ENCODE results near the gene DPYD. TPM values are rescaled to one million over a fixed set of nuclear protein-coding genes. Genes with fewer than 3 reads are reported as not detected.

DPYD gene
- total RNA-seq, 4 donors from 2014 or later, result 30.9 to 66.6 (median 48.2) TPM

DNA sequence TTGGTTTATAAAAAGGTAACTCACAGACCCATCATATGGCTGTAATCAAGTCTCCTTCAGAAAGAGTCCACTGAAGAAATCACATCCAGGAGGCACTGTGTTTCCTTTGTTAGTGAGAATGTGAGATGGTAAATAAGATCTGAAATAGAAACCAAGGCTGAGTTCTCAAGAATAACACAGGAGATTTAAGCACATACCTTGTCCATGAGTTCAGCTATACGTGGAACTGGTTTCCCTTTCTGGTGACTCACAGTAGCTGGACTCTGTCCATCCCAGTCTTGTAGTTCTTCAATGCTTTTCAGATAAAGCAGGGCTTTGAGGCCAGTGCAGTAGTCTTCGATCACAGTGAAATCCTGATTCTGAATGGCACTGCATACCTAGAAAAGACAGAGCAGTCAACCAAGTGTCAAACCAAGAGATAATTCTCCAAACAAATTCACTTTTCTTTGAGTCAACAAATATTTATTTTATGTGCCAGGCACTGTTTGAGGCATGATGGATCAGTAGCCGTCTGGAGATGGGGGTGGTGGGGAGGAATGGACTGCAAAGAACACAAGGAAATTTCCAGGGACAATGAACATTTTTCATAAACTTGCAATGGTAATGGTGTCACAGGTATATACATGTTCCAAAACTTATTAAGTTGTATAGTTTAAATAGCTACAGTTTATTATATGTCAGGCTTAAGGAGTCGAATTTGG lies 727.8 kb downstream of the DPYD start:
- TF ChIP-seq, protein P1, sequence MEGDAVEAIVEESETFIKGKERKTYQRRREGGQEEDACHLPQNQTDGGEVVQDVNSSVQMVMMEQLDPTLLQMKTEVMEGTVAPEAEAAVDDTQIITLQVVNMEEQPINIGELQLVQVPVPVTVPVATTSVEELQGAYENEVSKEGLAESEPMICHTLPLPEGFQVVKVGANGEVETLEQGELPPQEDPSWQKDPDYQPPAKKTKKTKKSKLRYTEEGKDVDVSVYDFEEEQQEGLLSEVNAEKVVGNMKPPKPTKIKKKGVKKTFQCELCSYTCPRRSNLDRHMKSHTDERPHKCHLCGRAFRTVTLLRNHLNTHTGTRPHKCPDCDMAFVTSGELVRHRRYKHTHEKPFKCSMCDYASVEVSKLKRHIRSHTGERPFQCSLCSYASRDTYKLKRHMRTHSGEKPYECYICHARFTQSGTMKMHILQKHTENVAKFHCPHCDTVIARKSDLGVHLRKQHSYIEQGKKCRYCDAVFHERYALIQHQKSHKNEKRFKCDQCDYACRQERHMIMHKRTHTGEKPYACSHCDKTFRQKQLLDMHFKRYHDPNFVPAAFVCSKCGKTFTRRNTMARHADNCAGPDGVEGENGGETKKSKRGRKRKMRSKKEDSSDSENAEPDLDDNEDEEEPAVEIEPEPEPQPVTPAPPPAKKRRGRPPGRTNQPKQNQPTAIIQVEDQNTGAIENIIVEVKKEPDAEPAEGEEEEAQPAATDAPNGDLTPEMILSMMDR (IDR thresholded peaks at IDR 0.05), result no peak
- intact Hi-C loops (cut with DNase I; ENCODE audit: low total_unique reads), result no loop called here
- H3K36me3 ChIP-seq, result no peaks in the 10 kb centered on the region
- no peak for DNase-seq
- no peaks in the 10 kb centered on the region for H3K27me3 ChIP-seq
- no peaks in the 10 kb centered on the region for H3K4me1 ChIP-seq
- H3K4me3 ChIP-seq, result no peak overlapping the region
- H3K9me3 ChIP-seq, result no peaks in the 10 kb centered on the region
- H3K27ac ChIP-seq, result no peak overlapping the region

DNA sequence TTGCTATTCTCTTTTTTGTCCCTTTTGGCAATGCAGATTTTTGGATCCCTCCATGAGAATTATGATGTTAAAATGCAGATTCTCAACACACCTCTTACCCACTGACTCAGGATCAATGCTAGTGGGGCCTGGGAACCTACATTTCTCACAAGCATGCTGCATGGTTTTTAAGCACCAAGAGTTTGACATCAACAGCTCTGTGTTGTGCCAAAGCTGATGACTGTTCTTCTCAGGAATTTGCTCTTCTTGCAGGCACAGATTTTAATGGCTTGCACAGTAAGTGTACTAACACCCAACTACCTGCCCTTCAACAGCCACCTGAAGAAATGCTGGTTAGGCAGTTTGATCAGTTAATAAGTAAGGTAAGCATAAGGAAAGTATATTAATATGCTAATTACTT lies 730.5 kb downstream of the DPYD start:
- H3K4me1 ChIP-seq, result no peaks in the 10 kb centered on the region
- H3K9me3 ChIP-seq, result no peaks in the 10 kb centered on the region
- H3K4me3 ChIP-seq, result no peak overlapping the region
- H3K36me3 ChIP-seq, result no peaks in the 10 kb centered on the region
- TF ChIP-seq POLR2A (IDR thresholded peaks at IDR 0.05), result no peak
- TF ChIP-seq, protein P1 (IDR thresholded peaks at IDR 0.05), result no peak
- H3K27ac ChIP-seq, result no peak overlapping the region
- no peak for DNase-seq
- H3K27me3 ChIP-seq, result no peaks in the 10 kb centered on the region
- intact Hi-C loops (cut with DNase I; ENCODE audit: low total_unique reads), result no loop called here

DNA sequence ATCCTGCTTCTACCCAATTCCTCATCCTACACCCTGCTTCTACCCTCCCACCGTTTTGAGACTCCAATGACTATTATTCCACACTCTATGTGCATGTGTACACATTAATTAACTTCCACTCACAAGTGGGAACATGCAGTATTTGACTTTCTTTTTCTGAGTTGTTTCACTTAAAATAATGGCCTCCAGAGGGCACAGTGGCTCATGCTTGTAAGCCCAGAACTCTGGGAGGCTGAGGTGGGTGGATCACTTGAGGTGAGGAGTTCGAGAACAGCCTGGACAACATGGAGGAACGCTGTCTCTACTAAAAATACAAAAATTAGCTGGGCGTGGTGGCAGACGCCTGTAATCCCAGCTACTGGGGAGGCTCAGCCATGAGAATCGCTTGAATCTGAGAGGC lies 734.5 kb downstream of the DPYD start:
- Histone ChIP-seq H3K4me3 (no peak overlapping the region), H3K4me1 (no peaks in the 10 kb centered on the region), H3K36me3 (no peaks in the 10 kb centered on the region), H3K27ac (no peak overlapping the region), H3K27me3 (no peaks in the 10 kb centered on the region), H3K9me3 (no peaks in the 10 kb centered on the region)
- DNase-seq, result no peak
- TF ChIP-seq POLR2A (IDR thresholded peaks at IDR 0.05), result no peak
- TF ChIP-seq, protein P1 (IDR thresholded peaks at IDR 0.05), result no peak
- intact Hi-C loops (cut with DNase I; ENCODE audit: low total_unique reads), result no loop called here

DNA sequence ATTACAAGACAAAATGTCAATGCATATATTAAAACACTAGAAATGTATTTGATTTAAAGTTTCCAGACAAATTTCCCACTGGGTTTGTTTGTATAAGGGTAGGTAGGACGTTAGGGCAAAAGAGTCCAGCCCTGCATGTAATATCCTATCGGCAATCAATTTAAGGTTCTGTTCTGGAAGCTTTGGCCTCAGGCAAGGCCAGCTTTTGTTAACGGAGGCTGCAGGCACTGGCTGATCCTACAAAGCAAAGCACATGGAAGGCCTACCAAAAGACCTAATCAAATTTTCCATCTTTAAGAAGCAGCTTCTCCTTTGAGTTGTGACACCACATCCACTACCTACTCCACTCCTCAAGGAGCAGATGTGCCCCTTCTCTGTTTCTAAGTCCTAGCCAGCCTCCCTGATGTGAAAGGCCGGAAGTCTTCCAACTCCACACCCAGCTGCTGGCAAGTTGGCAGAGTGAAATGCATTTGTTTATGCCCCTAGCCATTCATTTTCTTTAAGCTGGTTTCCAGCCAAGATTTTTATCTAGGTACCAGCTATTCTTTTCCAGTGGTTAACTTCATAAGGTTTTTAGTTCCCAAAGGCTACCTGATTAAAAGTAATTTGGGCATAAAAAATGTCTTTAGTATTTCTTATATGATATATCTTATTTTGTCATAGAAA lies 746.7 kb downstream of the DPYD start:
- Histone ChIP-seq H3K4me1 (no peaks in the 10 kb centered on the region), H3K9me3 (no peaks in the 10 kb centered on the region), H3K27ac (no peak overlapping the region), H3K4me3 (no peak overlapping the region), H3K36me3 (no peaks in the 10 kb centered on the region), H3K27me3 (no peaks in the 10 kb centered on the region)
- intact Hi-C loops (cut with DNase I; ENCODE audit: low total_unique reads), result no loop called here
- TF ChIP-seq POLR2A (IDR thresholded peaks at IDR 0.05), result no peak
- TF ChIP-seq, protein P1 (IDR thresholded peaks at IDR 0.05), result no peak
- DNase-seq, result no peak

DNA sequence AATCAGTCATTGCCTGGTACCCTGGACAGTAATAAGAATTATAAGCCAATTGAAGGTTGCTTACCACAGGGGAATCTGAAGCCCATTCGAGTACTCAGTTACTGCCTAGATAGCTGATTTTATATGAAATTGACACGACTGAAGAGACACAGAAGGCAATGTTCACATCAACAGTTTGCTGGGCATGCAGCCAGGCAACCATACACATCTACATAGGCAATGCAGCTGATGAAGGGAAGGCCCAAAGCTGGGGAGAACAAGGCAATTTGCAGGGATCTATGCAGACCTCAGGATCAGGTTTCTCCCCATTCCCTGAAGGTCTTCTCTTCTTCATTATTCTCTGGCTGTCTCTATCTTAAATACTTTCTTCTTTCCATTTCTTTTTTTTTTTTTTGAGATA lies 750.5 kb downstream of the DPYD start:
- intact Hi-C loops (cut with DNase I; ENCODE audit: low total_unique reads), result no loop called here
- Histone ChIP-seq H3K4me3 (no peak overlapping the region), H3K9me3 (no peaks in the 10 kb centered on the region), H3K4me1 (no peaks in the 10 kb centered on the region), H3K27ac (no peak overlapping the region), H3K27me3 (no peaks in the 10 kb centered on the region), H3K36me3 (no peaks in the 10 kb centered on the region)
- TF ChIP-seq POLR2A (IDR thresholded peaks at IDR 0.05), result no peak
- TF ChIP-seq, protein P1 (IDR thresholded peaks at IDR 0.05), result no peak
- no peak for DNase-seq

All from uterus (tissue), 4 donors.